HPDE6-E6E7 (cell line): ENCODE results near the gene PEX13.

ENCODE experiments used
- DNase-seq: peaks from one replicate; pipeline ENCODE4 v3.0.0; 2011; ENCODE audit warnings: missing footprints; ENCODE audit errors: extremely low spot score

Gene PEX13

GRCh38 chr2:61065714-61066709 is 48.5 kb downstream of the PEX13 start, which contains the start of gene SANBR:
Gene SANBR (plus strand): TSS chr2:61065871. CDS start chr2:61070351, 4,480 bp downstream.
- DNase-seq = peak; percentile 85

DNA sequence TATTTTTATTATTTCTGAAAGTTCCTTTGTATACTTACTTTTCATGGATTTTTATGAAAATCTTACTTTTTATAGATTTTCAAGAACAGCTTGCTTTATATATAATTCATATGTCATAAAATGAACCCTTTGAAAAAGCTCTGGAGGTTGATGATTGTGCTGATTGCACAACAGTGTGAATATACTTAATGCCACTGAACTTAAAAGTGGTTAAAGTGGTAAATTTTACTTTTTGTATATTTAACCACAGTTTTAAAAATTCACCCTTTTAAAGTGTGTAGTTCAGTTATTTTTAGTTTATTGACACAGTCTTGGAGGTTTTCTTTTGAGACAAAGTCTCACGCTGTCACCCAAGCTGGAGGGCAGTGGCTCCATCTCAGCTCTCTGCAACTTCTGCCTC is 56.6 kb downstream of the PEX13 start:
- DNase-seq = no peak

GRCh38 chr2:61085883-61086282 is 68.4 kb downstream of the PEX13 start:
- no peak for DNase-seq

DNA sequence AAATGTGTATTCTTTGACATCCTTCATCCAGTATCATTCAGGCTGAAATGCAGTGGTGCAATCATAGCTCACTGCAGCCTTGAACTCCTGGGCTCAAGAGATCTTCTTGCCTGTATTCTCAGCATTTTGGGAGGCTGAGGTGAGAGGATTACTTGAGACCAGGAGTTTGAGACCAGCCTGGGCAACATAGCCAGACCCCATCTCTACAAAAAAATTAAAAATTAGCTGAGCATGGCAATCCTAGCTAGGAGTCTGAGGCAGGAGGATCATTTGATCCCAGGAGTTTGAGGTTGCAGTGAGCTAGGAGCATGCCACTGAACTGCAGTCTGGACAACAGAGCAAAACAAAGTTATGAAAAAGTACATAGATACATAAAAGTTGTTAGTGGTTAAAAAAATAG is 72.3 kb downstream of the PEX13 start:
- no peak for DNase-seq

DNA sequence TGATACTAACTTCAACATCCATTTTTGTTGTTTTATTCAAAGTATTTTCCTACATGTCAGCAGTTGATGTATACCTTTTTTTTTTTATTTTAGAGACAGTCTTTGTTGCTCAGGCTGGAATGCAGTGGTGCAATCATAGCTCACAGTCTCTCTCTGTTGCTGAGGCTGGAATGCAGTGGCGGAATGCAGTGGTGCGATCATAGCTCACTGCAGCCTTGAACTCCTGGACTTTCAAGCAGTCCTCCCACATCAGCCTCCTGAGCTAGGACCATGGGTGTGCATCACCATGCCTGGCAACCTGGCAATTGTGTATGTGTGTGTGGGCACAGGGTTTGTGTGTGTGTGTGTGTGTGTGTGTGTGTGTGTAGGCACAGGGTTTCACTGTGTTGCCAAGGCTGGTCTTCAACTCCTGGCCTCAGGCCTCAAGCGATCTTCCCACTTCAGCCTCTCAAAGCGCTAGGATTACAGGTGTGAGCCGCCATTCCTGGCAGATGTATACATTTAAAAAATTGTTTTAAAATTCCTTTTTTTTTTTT is 72.9 kb downstream of the PEX13 start:
- DNase-seq = no peak

DNA sequence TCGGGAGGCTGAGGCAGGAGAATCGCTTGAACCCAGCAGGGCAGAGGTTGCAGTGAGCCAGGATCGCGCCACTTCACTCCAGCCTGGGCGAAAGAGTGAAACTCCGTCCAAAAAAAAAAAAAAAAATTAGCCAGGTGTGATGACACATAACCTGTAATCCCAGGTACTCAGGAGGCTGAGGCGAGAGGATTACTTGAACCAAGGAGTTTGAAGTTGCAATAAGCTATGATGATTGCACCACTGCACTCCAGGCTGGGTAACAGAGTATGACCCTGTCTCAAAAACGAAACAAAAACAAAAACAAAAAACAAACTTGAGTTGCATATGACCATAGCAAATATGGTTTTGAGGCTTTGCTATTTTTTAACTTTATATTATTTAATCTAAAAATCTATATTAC is 74.0 kb downstream of the PEX13 start:
- DNase-seq = no peak

DNA sequence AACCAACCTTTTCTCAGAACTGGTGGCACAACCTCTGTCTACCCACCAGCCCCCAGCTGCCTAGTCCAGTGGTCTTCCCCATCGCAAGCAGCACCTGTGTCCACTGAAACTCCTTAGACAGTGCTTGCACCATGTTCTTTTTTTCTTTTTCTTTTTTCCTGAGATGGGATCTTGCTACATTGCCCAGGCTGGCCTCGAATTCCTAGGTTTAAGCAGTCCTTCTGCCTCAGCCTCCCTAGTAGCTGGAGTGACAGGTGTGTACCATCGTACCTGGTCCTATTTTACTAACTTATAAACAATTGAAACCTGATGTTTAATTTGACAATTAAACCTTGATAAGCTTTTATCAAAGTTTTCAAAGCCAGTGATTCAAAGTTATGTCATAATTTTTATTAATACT is 78.9 kb downstream of the PEX13 start:
- DNase-seq = no peak

DNA sequence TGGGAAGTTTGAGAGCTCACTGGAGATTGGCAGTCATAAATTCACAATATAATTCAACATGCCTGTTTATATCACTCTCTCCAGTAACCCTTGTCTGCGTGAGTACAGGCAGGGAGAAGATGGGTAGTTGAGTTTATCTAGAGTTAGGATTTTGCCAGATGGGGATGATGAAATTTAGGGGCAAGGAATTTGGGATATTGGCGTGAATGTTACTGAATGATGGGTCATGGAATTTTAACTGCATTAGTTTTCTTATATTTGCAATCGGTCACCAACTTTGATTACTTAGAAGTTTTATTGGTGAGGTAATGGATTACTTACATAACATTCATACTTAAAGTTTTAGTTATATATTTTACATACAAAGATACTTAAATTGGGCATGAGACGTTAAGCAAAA is 83.3 kb downstream of the PEX13 start:
- DNase-seq = no peak
